ENCODE data around the gene SLC25A21.

Gene SLC25A21

GRCh38 chr14:37060496-37061260 is 111.7 kb downstream of the SLC25A21 start:
- Histone ChIP-seq H3K4me3 (ENCODE audit: insufficient read depth, low read length, poor library complexity, severe bottlenecking) (no peak overlapping the region), H3K9ac (ENCODE audit: low read length) (no peak overlapping the region), H3K4me2 (ENCODE audit: low read depth, low read length, poor library complexity, severe bottlenecking) (no peak overlapping the region), H3F3A (ENCODE audit: insufficient read depth) (no peaks in the 10 kb centered on the region), H4K20me1 (ENCODE audit: low read depth, low read length) (no peaks in the 10 kb centered on the region), H2AFZ (ENCODE audit: low read depth, low read length, severe bottlenecking) (no peak overlapping the region), H3K9me2 (replicated peaks; ENCODE audit: insufficient read depth, low read length) (no peaks in the 10 kb centered on the region), H3K9me3 (ENCODE audit: insufficient read depth, low read length) (no peaks in the 10 kb centered on the region), H3K27me3 (ENCODE audit: low read length) (no peaks in the 10 kb centered on the region), H3K36me3 (ENCODE audit: low read length) (no peaks in the 10 kb centered on the region), H3K79me2 (ENCODE audit: insufficient read depth, low read length) (no peaks in the 10 kb centered on the region), H3K27ac (ENCODE audit: low read depth, low read length) (no peak overlapping the region)
- TF ChIP-seq CTCF (IDR thresholded peaks at IDR 0.05; ENCODE audit: insufficient read depth, low read length, poor library complexity, severe bottlenecking) (no peak), EZH2phosphoT487 (conservative IDR thresholded peaks at IDR 0.05; ENCODE audit: low read length) (no peak)

- Histone ChIP-seq H3K4me3 (ENCODE audit: insufficient read depth, low read length, poor library complexity, severe bottlenecking) (no peak overlapping the region), H4K20me1 (ENCODE audit: low read depth, low read length) (no peaks in the 10 kb centered on the region), H2AFZ (ENCODE audit: low read depth, low read length, severe bottlenecking) (no peak overlapping the region), H3K9me2 (replicated peaks; ENCODE audit: insufficient read depth, low read length) (no peaks in the 10 kb centered on the region), H3F3A (ENCODE audit: insufficient read depth) (no peaks in the 10 kb centered on the region), H3K36me3 (ENCODE audit: low read length) (no peaks in the 10 kb centered on the region), H3K9ac (ENCODE audit: low read length) (no peak overlapping the region), H3K27ac (ENCODE audit: low read depth, low read length) (no peak overlapping the region), H3K9me3 (ENCODE audit: insufficient read depth, low read length) (no peaks in the 10 kb centered on the region), H3K79me2 (ENCODE audit: insufficient read depth, low read length) (no peaks in the 10 kb centered on the region), H3K27me3 (ENCODE audit: low read length) (no peaks in the 10 kb centered on the region), H3K4me2 (ENCODE audit: low read depth, low read length, poor library complexity, severe bottlenecking) (no peak overlapping the region)
- no peak for TF ChIP-seq EZH2phosphoT487 (conservative IDR thresholded peaks at IDR 0.05; ENCODE audit: low read length)
- no peak for TF ChIP-seq CTCF (IDR thresholded peaks at IDR 0.05; ENCODE audit: insufficient read depth, low read length, poor library complexity, severe bottlenecking)
Measured at GRCh38 chr14:37057776-37058175, 114.6 kb downstream of the SLC25A21 start.

- Histone ChIP-seq H2AFZ (ENCODE audit: low read depth, low read length, severe bottlenecking) (no peak overlapping the region), H3F3A (ENCODE audit: insufficient read depth) (no peaks in the 10 kb centered on the region), H3K9ac (ENCODE audit: low read length) (no peak overlapping the region), H3K79me2 (ENCODE audit: insufficient read depth, low read length) (no peaks in the 10 kb centered on the region), H3K9me3 (ENCODE audit: insufficient read depth, low read length) (no peaks in the 10 kb centered on the region), H3K9me2 (replicated peaks; ENCODE audit: insufficient read depth, low read length) (no peaks in the 10 kb centered on the region), H3K27me3 (ENCODE audit: low read length) (no peaks in the 10 kb centered on the region), H3K4me2 (ENCODE audit: low read depth, low read length, poor library complexity, severe bottlenecking) (no peak overlapping the region), H3K27ac (ENCODE audit: low read depth, low read length) (no peak overlapping the region), H3K36me3 (ENCODE audit: low read length) (no peaks in the 10 kb centered on the region), H3K4me3 (ENCODE audit: insufficient read depth, low read length, poor library complexity, severe bottlenecking) (no peak overlapping the region), H4K20me1 (ENCODE audit: low read depth, low read length) (no peaks in the 10 kb centered on the region)
- TF ChIP-seq EZH2phosphoT487 (conservative IDR thresholded peaks at IDR 0.05; ENCODE audit: low read length) (no peak), CTCF (IDR thresholded peaks at IDR 0.05; ENCODE audit: insufficient read depth, low read length, poor library complexity, severe bottlenecking) (no peak)
Measured at GRCh38 chr14:37056473-37056872, 115.9 kb downstream of the SLC25A21 start.

Measured in SU-DHL-6 (cell line).